Activated CD8-positive, alpha-beta memory T cell treated with anti-CD3 and anti-CD28 coated beads for 24 hours (primary cell): ENCODE measurements around the gene HELZ.

Source experiments
- DNase-seq: peaks from one replicate; pipeline ENCODE4 v3.0.0-alpha.2; 2020

HELZ gene

GRCh38 chr17:67071595-67071994 lies 173.4 kb downstream of the HELZ start:
- no peak for DNase-seq

- DNase-seq, result no peak
Observed at GRCh38 chr17:67069603-67070136, 175.3 kb downstream of the HELZ start.

GRCh38 chr17:67068999-67069398 lies 176.0 kb downstream of the HELZ start:
- DNase-seq, result no peak

GRCh38 chr17:67067571-67068482 lies 177.2 kb downstream of the HELZ start:
- no peak for DNase-seq

GRCh38 chr17:67066717-67067116 lies 178.3 kb downstream of the HELZ start:
- DNase-seq, result no peak

GRCh38 chr17:67063141-67063540 lies 181.9 kb downstream of the HELZ start:
- peak; percentile 26 for DNase-seq

- DNase-seq, result peak; percentile 4
Observed at GRCh38 chr17:67059372-67059771, 185.6 kb downstream of the HELZ start.

GRCh38 chr17:67058036-67058435 lies 187.0 kb downstream of the HELZ start:
- peak; percentile 7 for DNase-seq

- DNase-seq, result peak; percentile 38
Observed at GRCh38 chr17:67056746-67057490, 188.1 kb downstream of the HELZ start.

GRCh38 chr17:67055811-67056745 lies 188.9 kb downstream of the HELZ start:
- peak; percentile 44 for DNase-seq

GRCh38 chr17:67055041-67055443 lies 190.0 kb downstream of the HELZ start:
- peak; percentile 42 for DNase-seq

- peak; percentile 24 for DNase-seq
Observed at GRCh38 chr17:67054608-67055007, 190.4 kb downstream of the HELZ start.

GRCh38 chr17:67054011-67054591 lies 190.9 kb downstream of the HELZ start:
- peak; percentile 47 for DNase-seq

GRCh38 chr17:67053438-67054000 lies 191.5 kb downstream of the HELZ start:
- DNase-seq, result peak; percentile 50

- no peak for DNase-seq
Observed at GRCh38 chr17:67052720-67053437, 192.1 kb downstream of the HELZ start.

GRCh38 chr17:67051837-67052236 lies 193.2 kb downstream of the HELZ start:
- no peak for DNase-seq

- DNase-seq, result no peak
Observed at GRCh38 chr17:67051155-67051538, 193.8 kb downstream of the HELZ start.

- DNase-seq, result no peak
Observed at GRCh38 chr17:67050471-67051154, 194.4 kb downstream of the HELZ start.

GRCh38 chr17:67050066-67050465 lies 194.9 kb downstream of the HELZ start:
- no peak for DNase-seq

GRCh38 chr17:67049025-67049739 lies 195.8 kb downstream of the HELZ start:
- no peak for DNase-seq
